ES-I3 (cell line): ENCODE data around the gene OR11A1.

Source experiments
- H3K36me3 ChIP-seq: 2 replicates; pipeline ENCODE4 v1.6.1; 2013; ENCODE audit warnings: mild to moderate bottlenecking, low read length, control low read depth, moderate library complexity; ENCODE audit not compliant: insufficient read depth
- H3K4me1 ChIP-seq: 2 replicates; pipeline ENCODE4 v1.6.1; 2013; ENCODE audit warnings: mild to moderate bottlenecking, control low read depth, low read length; ENCODE audit not compliant: insufficient read depth
- H3K9ac ChIP-seq: 2 replicates; pipeline ENCODE4 v1.6.1; 2013; ENCODE audit warnings: low read depth, mild to moderate bottlenecking, low read length, moderate library complexity
- H3K9me3 ChIP-seq: 2 replicates; pipeline ENCODE4 v1.6.1; 2013; ENCODE audit warnings: mild to moderate bottlenecking, low read length, moderate library complexity; ENCODE audit not compliant: control insufficient read depth, insufficient read depth

Gene OR11A1

GRCh38 chr6:29490055-29490454 is 33.2 kb upstream of the OR11A1 start:
- Histone ChIP-seq H3K9ac (no peak overlapping the region), H3K9me3 (no peaks in the 10 kb centered on the region), H3K4me1 (no peaks in the 10 kb centered on the region), H3K36me3 (no peaks in the 10 kb centered on the region)

GRCh38 chr6:29489286-29489685 is 32.4 kb upstream of the OR11A1 start:
- Histone ChIP-seq H3K9me3 (no peaks in the 10 kb centered on the region), H3K9ac (no peak overlapping the region), H3K4me1 (no peaks in the 10 kb centered on the region), H3K36me3 (no peaks in the 10 kb centered on the region)

DNA sequence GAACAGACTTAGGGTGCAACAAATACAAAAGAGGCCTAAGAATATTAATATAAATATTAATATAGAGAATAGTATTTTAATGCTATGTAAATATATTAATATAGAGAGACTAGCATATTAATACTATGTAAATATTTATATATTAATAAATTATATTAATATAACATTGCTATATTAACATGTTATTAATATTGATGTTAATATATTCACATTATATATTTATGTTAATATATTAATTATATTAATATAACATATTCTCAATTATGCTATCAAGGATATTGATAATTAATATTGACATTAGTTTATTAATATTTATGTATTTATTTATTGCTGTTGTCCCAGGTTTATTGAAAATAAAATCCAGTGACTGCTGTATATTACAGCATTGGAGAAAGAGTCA is 32.0 kb upstream of the OR11A1 start:
- Histone ChIP-seq H3K36me3 (no peaks in the 10 kb centered on the region), H3K9ac (no peak overlapping the region), H3K9me3 (no peaks in the 10 kb centered on the region), H3K4me1 (no peaks in the 10 kb centered on the region)

DNA sequence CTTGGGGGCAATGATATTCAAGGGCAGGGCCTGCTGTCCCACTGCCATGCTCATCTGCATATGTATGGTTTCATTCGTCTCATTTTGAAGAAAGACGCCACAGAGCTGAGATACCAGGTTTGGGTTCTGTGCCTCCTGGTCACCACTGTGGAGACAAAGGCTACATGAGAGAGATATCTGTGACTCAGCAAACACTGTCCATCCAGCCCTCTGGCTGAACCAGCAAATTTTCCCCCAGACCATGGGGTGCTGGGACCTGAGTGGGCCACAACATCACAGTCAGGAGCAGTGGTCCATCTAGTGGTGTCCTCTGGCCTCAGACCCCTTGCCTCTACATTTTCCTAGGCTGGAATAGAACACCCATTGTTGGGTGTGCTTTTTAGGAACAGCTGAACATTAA is 30.8 kb upstream of the OR11A1 start, which contains the start of gene MAS1L:
Gene MAS1L (minus strand): TSS at position 297 of the 400 bp plus-strand sequence. CDS start 54 bp downstream, at position 243.
- Histone ChIP-seq H3K9me3 (no peaks in the 10 kb centered on the region), H3K9ac (no peak within 1 kb of the TSS)

DNA sequence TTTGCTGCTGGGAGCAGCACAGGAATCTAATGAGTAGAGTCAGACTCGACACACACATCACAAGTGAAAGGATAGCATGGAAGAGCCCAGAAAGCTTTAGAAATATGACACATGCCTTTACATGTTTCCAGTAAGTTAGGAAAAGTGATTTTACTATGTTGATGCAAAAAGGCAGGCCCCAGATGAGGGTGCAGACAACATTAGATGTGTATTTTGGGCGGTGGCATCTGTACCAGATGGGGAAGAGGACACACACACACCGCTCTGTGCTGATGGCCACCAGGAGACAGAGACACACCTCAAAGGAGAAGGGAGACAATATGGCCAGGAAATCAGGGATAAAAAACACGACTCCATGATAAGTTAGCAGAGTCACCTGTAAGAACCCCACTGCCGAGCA is 30.3 kb upstream of the OR11A1 start:
- Histone ChIP-seq H3K9ac (no peak overlapping the region), H3K36me3 (no peaks in the 10 kb centered on the region), H3K9me3 (no peaks in the 10 kb centered on the region), H3K4me1 (no peaks in the 10 kb centered on the region)

More for the DNA sequence above, 30.8 kb upstream of the OR11A1 start, which contains the start of gene MAS1L:
- Histone ChIP-seq H3K4me1 (no peaks in the 10 kb centered on the region), H3K36me3 (no peaks in the 10 kb centered on the region)

- Histone ChIP-seq H3K9me3 (no peaks in the 10 kb centered on the region), H3K36me3 (no peaks in the 10 kb centered on the region), H3K9ac (no peak overlapping the region), H3K4me1 (no peaks in the 10 kb centered on the region)
These were observed 29.7 kb upstream of the OR11A1 start for GRCh38 chr6:29486577-29486976.

DNA sequence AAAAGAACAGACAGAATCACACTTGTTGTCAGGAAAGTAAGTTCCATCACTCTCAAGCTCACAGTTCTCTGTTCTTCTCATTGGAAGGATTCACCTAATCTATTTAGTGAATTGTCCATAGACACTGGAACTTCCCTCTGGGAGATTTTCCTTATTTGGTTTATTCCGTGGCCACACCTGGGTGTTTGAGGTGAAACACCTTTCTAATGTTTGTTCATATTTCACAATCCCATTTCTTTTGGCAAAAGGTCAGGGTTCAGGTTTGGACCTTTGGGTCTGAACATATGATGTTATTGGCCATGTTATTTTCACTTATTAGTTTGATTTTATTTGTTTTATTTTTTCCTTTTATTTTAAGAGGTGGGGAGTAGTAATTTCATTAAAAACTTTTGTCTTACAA is 26.9 kb upstream of the OR11A1 start:
- H3K9me3 ChIP-seq, result no peaks in the 10 kb centered on the region
- no peaks in the 10 kb centered on the region for H3K4me1 ChIP-seq
- H3K9ac ChIP-seq, result no peak overlapping the region
- no peaks in the 10 kb centered on the region for H3K36me3 ChIP-seq

- Histone ChIP-seq H3K36me3 (no peaks in the 10 kb centered on the region), H3K9me3 (no peaks in the 10 kb centered on the region), H3K9ac (no peak overlapping the region), H3K4me1 (no peaks in the 10 kb centered on the region)
These were observed 26.3 kb upstream of the OR11A1 start for GRCh38 chr6:29483186-29483585.

DNA sequence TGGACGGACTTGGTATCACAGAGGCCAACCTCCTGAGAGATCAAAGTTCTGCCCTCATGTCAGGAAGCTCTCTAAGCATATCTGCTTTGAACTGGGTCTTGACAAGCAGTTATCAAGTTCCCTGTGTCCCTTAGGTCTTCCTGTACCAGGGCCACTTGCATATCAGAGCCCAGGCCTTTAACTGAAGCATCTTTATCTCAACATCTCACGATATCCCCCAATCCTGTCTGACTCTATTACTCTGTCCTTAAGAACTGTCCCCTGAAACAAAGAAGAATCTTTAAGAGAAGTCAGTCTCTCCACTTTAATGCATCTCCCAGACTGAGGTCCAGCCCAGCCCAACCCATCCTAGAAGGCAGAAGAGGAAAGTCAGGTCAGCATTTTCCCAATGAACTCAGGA is 22.7 kb upstream of the OR11A1 start:
- Histone ChIP-seq H3K4me1 (no peaks in the 10 kb centered on the region), H3K9me3 (no peaks in the 10 kb centered on the region), H3K9ac (no peak overlapping the region), H3K36me3 (no peaks in the 10 kb centered on the region)

DNA sequence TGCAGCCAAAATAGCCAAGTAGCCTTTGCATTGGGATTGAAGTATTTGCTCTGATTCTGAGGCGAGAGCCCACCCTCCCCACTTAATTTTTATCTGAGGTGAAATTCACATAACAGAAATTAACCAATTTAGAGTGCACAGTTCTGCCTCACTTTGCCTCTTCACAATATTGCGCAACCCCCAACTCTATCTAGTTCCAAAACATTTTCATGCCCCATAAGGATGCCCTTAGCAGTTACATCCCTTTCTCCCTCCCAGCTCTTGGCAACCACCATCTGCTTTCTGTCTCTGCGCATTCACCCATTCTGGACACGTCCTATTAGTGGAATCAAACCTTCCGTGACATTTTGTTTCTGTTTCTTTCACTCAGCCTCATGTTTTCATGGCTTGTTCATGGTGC is 21.9 kb upstream of the OR11A1 start:
- Histone ChIP-seq H3K4me1 (no peaks in the 10 kb centered on the region), H3K9ac (no peak overlapping the region), H3K9me3 (no peaks in the 10 kb centered on the region), H3K36me3 (no peaks in the 10 kb centered on the region)

GRCh38 chr6:29477923-29478450 is 21.1 kb upstream of the OR11A1 start:
- no peaks in the 10 kb centered on the region for H3K36me3 ChIP-seq

GRCh38 chr6:29474996-29475395 is 18.1 kb upstream of the OR11A1 start:
- Histone ChIP-seq H3K9me3 (no peaks in the 10 kb centered on the region), H3K9ac (no peak overlapping the region), H3K4me1 (no peaks in the 10 kb centered on the region), H3K36me3 (no peaks in the 10 kb centered on the region)

More at GRCh38 chr6:29477923-29478450, 21.1 kb upstream of the OR11A1 start:
- no peaks in the 10 kb centered on the region for H3K4me1 ChIP-seq
- H3K9ac ChIP-seq, result no peak overlapping the region
- H3K9me3 ChIP-seq, result no peaks in the 10 kb centered on the region

DNA sequence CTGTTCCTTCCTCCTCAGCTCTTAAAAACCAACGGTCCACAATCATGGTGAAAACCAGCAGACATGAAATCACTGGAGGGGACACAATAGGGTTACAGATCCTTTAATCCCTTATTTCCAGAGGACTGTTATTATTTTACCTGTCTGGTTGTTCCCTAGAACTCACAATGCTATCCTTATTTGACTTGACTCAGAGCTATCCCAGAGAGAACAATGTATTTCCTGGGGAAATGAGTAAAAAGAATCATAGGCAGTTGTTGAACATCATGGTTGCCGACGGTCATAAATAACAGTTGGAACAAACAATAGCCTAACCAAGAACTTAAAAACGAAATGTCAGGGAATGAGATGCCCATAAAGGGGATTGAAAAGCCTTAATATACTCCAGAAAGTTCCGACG is 9.4 kb upstream of the OR11A1 start:
- no peak overlapping the region for H3K9ac ChIP-seq
- H3K4me1 ChIP-seq, result no peaks in the 10 kb centered on the region
- H3K36me3 ChIP-seq, result no peaks in the 10 kb centered on the region
- H3K9me3 ChIP-seq, result no peaks in the 10 kb centered on the region

- no peaks in the 10 kb centered on the region for H3K9me3 ChIP-seq
These were observed 8.9 kb upstream of the OR11A1 start for GRCh38 chr6:29465801-29466200.

GRCh38 chr6:29465279-29465678 is 8.4 kb upstream of the OR11A1 start:
- Histone ChIP-seq H3K4me1 (no peaks in the 10 kb centered on the region), H3K36me3 (no peaks in the 10 kb centered on the region), H3K9me3 (no peaks in the 10 kb centered on the region), H3K9ac (no peak overlapping the region)

More at GRCh38 chr6:29465801-29466200, 8.9 kb upstream of the OR11A1 start:
- Histone ChIP-seq H3K4me1 (no peaks in the 10 kb centered on the region), H3K9ac (no peak overlapping the region), H3K36me3 (no peaks in the 10 kb centered on the region)

DNA sequence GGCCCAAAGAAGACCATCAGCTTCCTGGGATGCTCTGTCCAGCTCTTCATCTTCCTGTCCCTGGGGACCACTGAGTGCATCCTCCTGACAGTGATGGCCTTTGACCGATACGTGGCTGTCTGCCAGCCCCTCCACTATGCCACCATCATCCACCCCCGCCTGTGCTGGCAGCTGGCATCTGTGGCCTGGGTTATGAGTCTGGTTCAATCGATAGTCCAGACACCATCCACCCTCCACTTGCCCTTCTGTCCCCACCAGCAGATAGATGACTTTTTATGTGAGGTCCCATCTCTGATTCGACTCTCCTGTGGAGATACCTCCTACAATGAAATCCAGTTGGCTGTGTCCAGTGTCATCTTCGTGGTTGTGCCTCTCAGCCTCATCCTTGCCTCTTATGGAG is 5.2 kb upstream of the OR11A1 start:
- Histone ChIP-seq H3K4me1 (no peaks in the 10 kb centered on the region), H3K9me3 (no peaks in the 10 kb centered on the region), H3K9ac (no peak overlapping the region), H3K36me3 (no peaks in the 10 kb centered on the region)
